K562 (cell line): Measurements from ENCODE around the gene GRHL3. TPM values are rescaled to one million over a fixed set of nuclear protein-coding genes. Genes with fewer than 3 reads are reported as not detected.

Experiments used
- ATAC-seq: fragments of 200-7000 bp; cut with Tn5 transposase; 3 replicates; pipeline ENCODE4 v1.9.1; 2020; ENCODE audit warnings: moderate library complexity
- BruUV-seq: library from RNA; stranded (reverse); fragments of 400-500 nt; replicated peaks from 2 replicates; lab custom pipeline; 2021; lab: Mats Ljungman, UMichigan
- CTCF ChIA-PET: fragments of 300-600 bp; formaldehyde crosslinking; extraction: SDS; loops from one replicate; lab custom pipeline; 2021; ENCODE audit warnings: low intra/inter-chr PET ratio; lab: Yijun Ruan, JAX
- POLR2A ChIA-PET: fragments of 300-600, 350-650 bp; sonication (Branson Sonifier 250); formaldehyde crosslinking; extraction: SDS; loops from one replicate; lab custom pipeline; 2021; ENCODE audit warnings: antibody characterized with exemption, inconsistent platforms; lab: Yijun Ruan, JAX
- DNase-seq, 4 experiments: peaks; one replicate each; pipeline versions ENCODE4 v3.0.0 to v3.0.0-alpha.2; 2011 to 2018; ENCODE audit warnings: low spot score in 3 of 4, mixed read lengths in 3 of 4; ENCODE audit errors: extremely low read depth in 1 of 4
- FAIRE-seq: peaks from 2 replicates; lab custom pipeline; 2011; peaks lifted over from hg19 to GRCh38; lab: Jason Lieb, UNC
- H2AFZ ChIP-seq: 2 replicates; pipeline ENCODE4 v1.6.0; 2011; ENCODE audit warnings: low read depth, low read length, control low read depth, inconsistent platforms
- H3K27ac ChIP-seq: fragments of 200-600 bp; 3 replicates; pipeline ENCODE4 v1.8.0; 2011; ENCODE audit warnings: low read depth, mild to moderate bottlenecking, control low read depth, inconsistent platforms, low read length, moderate library complexity, mixed read lengths; ENCODE audit errors: extremely low read depth
- H3K27me3 ChIP-seq, 2 experiments: fragments of 300-600 bp in 1 of 2; 2 replicates in 1 of 2; 3 replicates in 1 of 2; pipeline versions ENCODE4 v1.6.0 to v1.8.0; 2011; ENCODE audit warnings: inconsistent platforms in 2 of 2, low read length in 2 of 2, mild to moderate bottlenecking in 1 of 2, mixed read lengths in 1 of 2, moderate library complexity in 1 of 2; ENCODE audit not compliant: control insufficient read depth in 2 of 2, insufficient read depth in 2 of 2
- H3K36me3 ChIP-seq: fragments of 300-600 bp; 3 replicates; pipeline ENCODE4 v1.8.0; 2011; ENCODE audit warnings: mild to moderate bottlenecking, low read length, inconsistent platforms; ENCODE audit not compliant: control insufficient read depth, insufficient read depth
- H3K4me1 ChIP-seq, 2 experiments: fragments of 200-600 bp in 1 of 2; replicated peaks in 1 of 2; 2 replicates in 1 of 2; 3 replicates in 1 of 2; pipeline versions ENCODE4 v1.5.1 to v1.8.0; 2011; ENCODE audit warnings: inconsistent platforms in 2 of 2, low read length in 2 of 2, mild to moderate bottlenecking in 1 of 2, mixed read lengths in 1 of 2, moderate library complexity in 1 of 2; ENCODE audit not compliant: control insufficient read depth in 2 of 2, insufficient read depth in 2 of 2
- H3K4me2 ChIP-seq: 2 replicates; pipeline ENCODE4 v1.6.1; 2011; ENCODE audit warnings: low read length, control low read depth, inconsistent platforms, mixed read lengths; ENCODE audit not compliant: insufficient read depth
- H3K4me3 ChIP-seq: fragments of 200-600 bp; sonication (generic), shearing (Covaris generic); 2 replicates; pipeline ENCODE4 v1.5.1; 2016; ENCODE audit warnings: control low read depth, inconsistent platforms
- H3K79me2 ChIP-seq: fragments of 200-600 bp; 3 replicates; pipeline ENCODE4 v1.8.0; 2011; ENCODE audit warnings: low read length, inconsistent platforms; ENCODE audit not compliant: control insufficient read depth, insufficient read depth
- H3K9ac ChIP-seq, 2 experiments: 2 replicates each; pipeline versions ENCODE4 v1.6.0 to v1.6.1; 2011; ENCODE audit warnings: low read depth in 2 of 2, low read length in 2 of 2, control low read depth in 1 of 2, inconsistent platforms in 1 of 2, mild to moderate bottlenecking in 1 of 2, mixed read lengths in 1 of 2; ENCODE audit not compliant: insufficient read depth in 1 of 2
- H3K9me1 ChIP-seq: one replicate; pipeline ENCODE4 v1.6.0; 2011; ENCODE audit warnings: inconsistent platforms, mild to moderate bottlenecking, low read length, moderate library complexity; ENCODE audit not compliant: control insufficient read depth, insufficient read depth
- H3K9me3 ChIP-seq: replicated peaks from 2 replicates; pipeline ENCODE4 v1.5.1; 2011; ENCODE audit warnings: low read depth, low read length, inconsistent platforms; ENCODE audit not compliant: control insufficient read depth, insufficient read depth
- H4K20me1 ChIP-seq: replicated peaks from 2 replicates; pipeline ENCODE4 v1.6.1; 2011; ENCODE audit warnings: low read length, inconsistent platforms, mixed read lengths; ENCODE audit not compliant: control insufficient read depth, insufficient read depth
- KLF16 ChIP-seq: IDR thresholded peaks from 2 replicates; pipeline ENCODE4 v1.6.1; 2016; ENCODE audit warnings: antibody characterized with exemption
- MTF1 ChIP-seq: fragments of 250-450 bp; sonication (Bioruptor Pico); IDR thresholded peaks from 2 replicates; pipeline ENCODE4 v1.9.0; 2021; ENCODE audit warnings: moderate library complexity, mild to moderate bottlenecking, inconsistent platforms, borderline replicate concordance
- ZNF644 ChIP-seq: fragments of 200-800 bp; sonication (Bioruptor generic); IDR thresholded peaks from 2 replicates; pipeline ENCODE4 v1.6.1; 2016; ENCODE audit warnings: low read depth, missing genetic modification characterization, missing compliant biosample characterization
- WGBS: fragments of 100-300 bp; shearing (Covaris generic); methylation state at CpG from one replicate; pipeline ENCODE4 v1.1.6; 2016; ENCODE audit warnings: low coverage, mixed read lengths; ENCODE audit not compliant: insufficient coverage; ENCODE audit errors: missing lambda C conversion rate; 5-methylcytosine and 5-hydroxymethylcytosine counted together
- in situ Hi-C: fragments of 300-500 bp; cut with MboI; formaldehyde crosslinking; loops from 4 replicates; pipeline ENCODE4 v1.15.0; 2018; ENCODE audit warnings: inconsistent platforms, mixed read lengths
- intact Hi-C: fragments of 100-400 bp; cut with micrococcal nuclease; formaldehyde crosslinking; loops from 2 replicates; pipeline ENCODE4 v1.14.2; 2022
- polyA plus RNA-seq, 8 experiments: library from polyadenylated mRNA; depleted of rRNA in 4 of 8; stranded (reverse) in 5 of 8; unstranded in 3 of 8; fragments of >200 nt; fragmentation: Nextera tagmentation in 2 of 8; fragmentation: Illumina TruSeq in 1 of 8; extraction: Ambion mirVana in 2 of 8; extraction: Trizol in 1 of 8; gene quantifications; 2 replicates each; pipeline versions ENCODE4 v1.2.1 to v1.2.3, GENCODE V29; 2011 to 2014; ENCODE audit warnings: inconsistent platforms in 1 of 8, missing spikeins in 1 of 8
- total RNA-seq, 7 experiments: library from RNA; depleted of rRNA in 6 of 7; stranded (reverse); fragments of >200 nt in 6 of 7; fragmentation: Illumina TruSeq in 2 of 7; extraction: Trizol in 2 of 7; gene quantifications; 2 replicates each; pipeline versions ENCODE4 v1.2.1 to v1.2.3, GENCODE V29; 2011 to 2021; ENCODE audit warnings: low replicate concordance in 1 of 7
- TF ChIP-seq, protein P1 (sequence below): fragments of 250-450 bp; sonication (Bioruptor Pico); IDR thresholded peaks from 2 replicates; pipeline ENCODE4 v1.5.0; 2020; ENCODE audit warnings: mild to moderate bottlenecking, borderline replicate concordance
- TF ChIP-seq, protein P2 (sequence below): sonication (generic); formaldehyde crosslinking; IDR thresholded peaks from 2 replicates; pipeline ENCODE4 v1.8.0; 2022; ENCODE audit warnings: mild to moderate bottlenecking, missing genetic modification reagents, borderline replicate concordance
- TF ChIP-seq, protein P3 (sequence below): fragments of 250-450 bp; sonication (Bioruptor Pico); IDR thresholded peaks from 2 replicates; pipeline ENCODE4 v1.4.0; 2020
- TF ChIP-seq, protein P4 (sequence below), 2 experiments: fragments of 450-650 bp; conservative IDR thresholded peaks; 2 replicates each; pipeline ENCODE4 v1.6.1; 2017; ENCODE audit warnings: mild to moderate bottlenecking in 2 of 2, moderate library complexity in 2 of 2

The GRHL3 gene
- total and polyA plus RNA-seq, 9 of the 15 experiments (the other 6 are each of a cell fraction or from before 2014, with no cell fraction given) = 0.01 to 0.04 TPM; not detected in 7

DNA sequence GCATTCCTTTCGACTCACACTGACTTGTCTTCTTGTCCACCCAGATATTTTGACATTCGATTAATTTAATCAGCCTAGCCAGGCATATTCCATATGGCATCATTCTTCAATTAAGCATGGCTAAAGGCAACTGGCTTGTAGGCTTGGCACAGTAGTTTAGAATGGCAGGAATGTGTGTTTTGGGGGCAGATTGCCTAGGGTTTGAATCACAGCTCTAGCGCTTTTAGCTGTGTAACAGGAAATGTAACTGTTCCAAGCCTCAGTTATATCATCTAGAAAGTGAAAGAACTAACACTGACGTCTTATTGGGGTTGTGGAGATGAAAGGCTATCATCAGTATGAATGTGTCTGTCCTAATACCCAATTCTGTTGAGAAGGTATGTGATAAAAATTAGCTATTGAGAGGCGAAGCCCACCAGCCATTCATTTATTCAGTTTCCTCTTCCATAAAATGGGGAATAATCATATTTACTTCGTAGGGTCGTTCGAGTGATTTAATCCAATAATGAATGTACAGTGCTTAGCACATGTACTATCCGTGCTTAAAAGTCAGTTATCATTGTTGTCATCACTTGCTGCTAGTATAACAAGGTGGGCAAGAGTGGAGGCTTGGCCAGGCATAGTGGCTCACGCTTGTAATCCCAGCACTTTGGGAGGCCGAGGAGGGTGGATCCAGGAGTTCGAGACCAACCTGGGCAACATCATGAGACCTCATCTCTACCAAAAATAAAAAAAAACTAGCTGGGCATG is 41.6 kb upstream of the GRHL3 start (continued):
- TF ChIP-seq ZNF644 (tag) = no peak
- TF ChIP-seq, protein P1, sequence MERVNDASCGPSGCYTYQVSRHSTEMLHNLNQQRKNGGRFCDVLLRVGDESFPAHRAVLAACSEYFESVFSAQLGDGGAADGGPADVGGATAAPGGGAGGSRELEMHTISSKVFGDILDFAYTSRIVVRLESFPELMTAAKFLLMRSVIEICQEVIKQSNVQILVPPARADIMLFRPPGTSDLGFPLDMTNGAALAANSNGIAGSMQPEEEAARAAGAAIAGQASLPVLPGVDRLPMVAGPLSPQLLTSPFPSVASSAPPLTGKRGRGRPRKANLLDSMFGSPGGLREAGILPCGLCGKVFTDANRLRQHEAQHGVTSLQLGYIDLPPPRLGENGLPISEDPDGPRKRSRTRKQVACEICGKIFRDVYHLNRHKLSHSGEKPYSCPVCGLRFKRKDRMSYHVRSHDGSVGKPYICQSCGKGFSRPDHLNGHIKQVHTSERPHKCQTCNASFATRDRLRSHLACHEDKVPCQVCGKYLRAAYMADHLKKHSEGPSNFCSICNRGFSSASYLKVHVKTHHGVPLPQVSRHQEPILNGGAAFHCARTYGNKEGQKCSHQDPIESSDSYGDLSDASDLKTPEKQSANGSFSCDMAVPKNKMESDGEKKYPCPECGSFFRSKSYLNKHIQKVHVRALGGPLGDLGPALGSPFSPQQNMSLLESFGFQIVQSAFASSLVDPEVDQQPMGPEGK (CRISPR knock-in tag) = no peak
- no peak for TF ChIP-seq KLF16
- no peak for TF ChIP-seq MTF1 (CRISPR knock-in tag)

DNA sequence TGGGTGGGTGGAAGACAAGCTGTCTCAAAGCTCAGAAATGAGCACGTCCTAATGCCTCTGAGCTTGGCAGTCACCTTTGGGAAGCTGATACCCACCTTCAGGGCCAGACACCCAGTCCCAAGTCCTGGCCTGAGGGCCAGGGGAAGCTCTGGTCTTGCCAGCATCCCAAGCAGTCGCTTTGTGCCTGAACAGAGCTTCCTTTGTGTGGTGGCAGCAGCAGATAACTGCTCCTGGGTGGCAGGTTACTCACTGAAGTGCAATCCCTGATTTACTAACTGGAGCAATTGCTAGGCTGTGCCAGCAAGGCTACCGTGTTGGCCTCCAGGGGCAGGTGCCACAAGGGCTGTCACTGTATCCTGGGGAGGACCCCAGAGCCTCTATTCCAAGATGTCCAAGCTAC is 40.4 kb upstream of the GRHL3 start:
- TF ChIP-seq, protein P2, sequence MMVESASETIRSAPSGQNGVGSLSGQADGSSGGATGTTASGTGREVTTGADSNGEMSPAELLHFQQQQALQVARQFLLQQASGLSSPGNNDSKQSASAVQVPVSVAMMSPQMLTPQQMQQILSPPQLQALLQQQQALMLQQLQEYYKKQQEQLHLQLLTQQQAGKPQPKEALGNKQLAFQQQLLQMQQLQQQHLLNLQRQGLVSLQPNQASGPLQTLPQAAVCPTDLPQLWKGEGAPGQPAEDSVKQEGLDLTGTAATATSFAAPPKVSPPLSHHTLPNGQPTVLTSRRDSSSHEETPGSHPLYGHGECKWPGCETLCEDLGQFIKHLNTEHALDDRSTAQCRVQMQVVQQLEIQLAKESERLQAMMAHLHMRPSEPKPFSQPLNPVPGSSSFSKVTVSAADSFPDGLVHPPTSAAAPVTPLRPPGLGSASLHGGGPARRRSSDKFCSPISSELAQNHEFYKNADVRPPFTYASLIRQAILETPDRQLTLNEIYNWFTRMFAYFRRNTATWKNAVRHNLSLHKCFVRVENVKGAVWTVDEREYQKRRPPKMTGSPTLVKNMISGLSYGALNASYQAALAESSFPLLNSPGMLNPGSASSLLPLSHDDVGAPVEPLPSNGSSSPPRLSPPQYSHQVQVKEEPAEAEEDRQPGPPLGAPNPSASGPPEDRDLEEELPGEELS = no peak
- TF ChIP-seq, protein P3, sequence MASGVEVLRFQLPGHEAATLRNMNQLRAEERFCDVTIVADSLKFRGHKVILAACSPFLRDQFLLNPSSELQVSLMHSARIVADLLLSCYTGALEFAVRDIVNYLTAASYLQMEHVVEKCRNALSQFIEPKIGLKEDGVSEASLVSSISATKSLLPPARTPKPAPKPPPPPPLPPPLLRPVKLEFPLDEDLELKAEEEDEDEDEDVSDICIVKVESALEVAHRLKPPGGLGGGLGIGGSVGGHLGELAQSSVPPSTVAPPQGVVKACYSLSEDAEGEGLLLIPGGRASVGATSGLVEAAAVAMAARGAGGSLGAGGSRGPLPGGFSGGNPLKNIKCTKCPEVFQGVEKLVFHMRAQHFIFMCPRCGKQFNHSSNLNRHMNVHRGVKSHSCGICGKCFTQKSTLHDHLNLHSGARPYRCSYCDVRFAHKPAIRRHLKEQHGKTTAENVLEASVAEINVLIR (CRISPR knock-in tag) = no peak
- TF ChIP-seq, protein P4, sequence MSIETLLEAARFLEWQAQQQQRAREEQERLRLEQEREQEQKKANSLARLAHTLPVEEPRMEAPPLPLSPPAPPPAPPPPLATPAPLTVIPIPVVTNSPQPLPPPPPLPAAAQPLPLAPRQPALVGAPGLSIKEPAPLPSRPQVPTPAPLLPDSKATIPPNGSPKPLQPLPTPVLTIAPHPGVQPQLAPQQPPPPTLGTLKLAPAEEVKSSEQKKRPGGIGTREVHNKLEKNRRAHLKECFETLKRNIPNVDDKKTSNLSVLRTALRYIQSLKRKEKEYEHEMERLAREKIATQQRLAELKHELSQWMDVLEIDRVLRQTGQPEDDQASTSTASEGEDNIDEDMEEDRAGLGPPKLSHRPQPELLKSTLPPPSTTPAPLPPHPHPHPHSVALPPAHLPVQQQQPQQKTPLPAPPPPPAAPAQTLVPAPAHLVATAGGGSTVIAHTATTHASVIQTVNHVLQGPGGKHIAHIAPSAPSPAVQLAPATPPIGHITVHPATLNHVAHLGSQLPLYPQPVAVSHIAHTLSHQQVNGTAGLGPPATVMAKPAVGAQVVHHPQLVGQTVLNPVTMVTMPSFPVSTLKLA (conservative IDR thresholded peaks at IDR 0.05) = no peak
- no peaks in the 10 kb centered on the region for H4K20me1 ChIP-seq
- H3K79me2 ChIP-seq = no peaks in the 10 kb centered on the region
- 2% methylated on average over 3 of the region's 3 CpGs for WGBS
- CTCF ChIA-PET = no interaction called here
- H3K27ac ChIP-seq = no peak overlapping the region
- peaks cover 12 to 29% of the 10 kb centered on the region in 2 experiments for H3K27me3 ChIP-seq
- BruUV-seq = no TSS peak
- H2AFZ ChIP-seq = no peak overlapping the region
- DNase-seq = no peak
- H3K36me3 ChIP-seq = no peaks in the 10 kb centered on the region
- no peak overlapping the region for H3K4me2 ChIP-seq
- ATAC-seq = no peak
- H3K4me1 ChIP-seq = no peaks in the 10 kb centered on the region; a peak in 2 of 5 replicates
- POLR2A ChIA-PET = interaction anchor here (0.7 to 1.3 kb wide), 3 partner anchors 13 to 25 kb away, joined by 3 to 4 read pairs (median 4); no protein-coding TSS in a partner anchor
- H3K9me1 ChIP-seq = no peaks in the 10 kb centered on the region
- in situ Hi-C loops = no loop called here
- intact Hi-C loops = no loop called here
- H3K9ac ChIP-seq = no peak overlapping the region
- no peaks in the 10 kb centered on the region for H3K9me3 ChIP-seq
- FAIRE-seq = no peak
- no peak overlapping the region for H3K4me3 ChIP-seq
